ENCODE data around the gene OSBPL10.

DNA sequence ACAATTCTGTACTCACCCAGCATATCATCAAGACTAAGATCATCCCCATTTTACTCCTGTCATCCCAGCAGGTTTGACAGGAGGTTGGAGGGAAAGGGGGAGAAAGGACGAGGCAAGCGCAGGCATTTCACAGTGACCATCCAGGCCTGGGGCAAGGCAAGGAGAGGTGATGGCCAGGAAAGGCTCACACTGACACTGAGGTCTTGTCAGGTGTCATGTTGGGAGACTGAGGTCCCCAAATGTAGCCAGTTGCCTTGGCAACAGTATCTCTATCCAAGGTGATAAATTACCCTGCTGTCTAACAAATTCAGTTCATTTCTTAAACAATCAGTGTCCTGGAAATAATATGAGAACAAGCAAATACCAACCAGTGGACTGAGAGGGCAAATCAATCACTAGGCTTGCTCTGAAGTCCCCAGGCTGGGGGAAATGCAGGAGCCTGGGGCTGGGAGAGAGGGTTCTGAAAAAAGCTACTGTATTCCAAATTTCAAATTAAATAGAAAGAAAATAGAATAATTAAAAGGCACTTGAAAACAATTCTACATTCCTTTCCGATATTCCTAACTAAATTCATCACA, 172.8 kb downstream of the OSBPL10 start:
- TF ChIP-seq SPI1 (IDR thresholded peaks at IDR 0.05; ENCODE audit: low read depth, low read length) (no peak), POLR2A (IDR thresholded peaks at IDR 0.05; ENCODE audit: low read depth, low read length) (no peak), POLR2AphosphoS5 (IDR thresholded peaks at IDR 0.05; ENCODE audit: low read depth, low read length) (no peak)
